NT2/D1 (cell line): ENCODE data around the gene SMARCAD1.
A peak's percentile ranks its signal among the peaks of the same experiment; 100 is the strongest.

Source experiments
- DNase-seq: peaks from one replicate; pipeline ENCODE4 v3.0.0-alpha.2; 2011; ENCODE audit warnings: low read depth, low spot score
- H3K27me3 ChIP-seq: 2 replicates; pipeline ENCODE4 v1.6.0; 2011; ENCODE audit warnings: mild to moderate bottlenecking; ENCODE audit not compliant: insufficient read length, insufficient read depth
- H3K36me3 ChIP-seq: 2 replicates; pipeline ENCODE4 v1.6.1; 2011; ENCODE audit warnings: mild to moderate bottlenecking, low read length, mixed read lengths; ENCODE audit not compliant: insufficient read depth, insufficient read length
- H3K4me1 ChIP-seq: 2 replicates; pipeline ENCODE4 v1.5.1; 2011; ENCODE audit not compliant: insufficient read depth, insufficient read length
- H3K4me3 ChIP-seq: 2 replicates; pipeline ENCODE4 v1.5.1; 2011; ENCODE audit warnings: low read depth; ENCODE audit not compliant: insufficient read length
- H3K9ac ChIP-seq: 2 replicates; pipeline ENCODE4 v1.6.0; 2011; ENCODE audit warnings: low read depth; ENCODE audit not compliant: insufficient read length
- H3K9me3 ChIP-seq: 2 replicates; pipeline ENCODE4 v1.5.1; 2011; ENCODE audit warnings: mild to moderate bottlenecking, low read length; ENCODE audit not compliant: insufficient read depth
- SUZ12 ChIP-seq: IDR thresholded peaks from 2 replicates; pipeline ENCODE4 v1.6.1; 2011; ENCODE audit not compliant: insufficient read length, insufficient read depth; ENCODE audit errors: extremely low read depth
- YY1 ChIP-seq: IDR thresholded peaks from 2 replicates; pipeline ENCODE4 v1.6.1; 2011; ENCODE audit not compliant: insufficient read length, insufficient read depth
- ZNF274 ChIP-seq: IDR thresholded peaks from 2 replicates; pipeline ENCODE4 v1.6.1; 2011; ENCODE audit warnings: mild to moderate bottlenecking, low read depth, low read length

SMARCAD1 gene

GRCh38 chr4:94207469-94208224 is at the start of gene SMARCAD1:
Gene SMARCAD1 (plus strand): TSS chr4:94207865. CDS start chr4:94208395, 530 bp downstream.
- TF ChIP-seq YY1 (no peak), ZNF274 (no peak), SUZ12 (no peak)
- no peaks in the 10 kb centered on the region for H3K9me3 ChIP-seq
- no peaks in the 10 kb centered on the region for H3K27me3 ChIP-seq
- peak within 1 kb of the TSS; percentile 91 for H3K9ac ChIP-seq
- peak; percentile 88 for DNase-seq
- H3K36me3 ChIP-seq, result peaks cover 33% of the 10 kb centered on the region
- peak within 1 kb of the TSS; percentile 72 for H3K4me3 ChIP-seq
- H3K4me1 ChIP-seq, result no peaks in the 10 kb centered on the region

GRCh38 chr4:94158883-94159282 is 48.8 kb upstream of the SMARCAD1 start:
- no peaks in the 10 kb centered on the region for H3K27me3 ChIP-seq
- TF ChIP-seq SUZ12 (no peak), ZNF274 (no peak), YY1 (no peak)
- H3K9ac ChIP-seq, result no peak overlapping the region
- no peak for DNase-seq
- no peaks in the 10 kb centered on the region for H3K4me1 ChIP-seq
- H3K4me3 ChIP-seq, result no peak overlapping the region
- peaks cover 5% of the 10 kb centered on the region; the same call in 1 of the 2 replicates for H3K9me3 ChIP-seq
- no peaks in the 10 kb centered on the region for H3K36me3 ChIP-seq

- no peaks in the 10 kb centered on the region for H3K36me3 ChIP-seq
- DNase-seq, result no peak
- H3K27me3 ChIP-seq, result no peaks in the 10 kb centered on the region
- TF ChIP-seq YY1 (no peak), ZNF274 (no peak), SUZ12 (no peak)
- H3K9me3 ChIP-seq, result peaks cover 4% of the 10 kb centered on the region; the same call in 1 of the 2 replicates
- H3K4me3 ChIP-seq, result no peak overlapping the region
- no peaks in the 10 kb centered on the region for H3K4me1 ChIP-seq
- no peak overlapping the region for H3K9ac ChIP-seq
Observed at GRCh38 chr4:94159790-94160189, 47.9 kb upstream of the SMARCAD1 start.

- Histone ChIP-seq H3K9ac (no peak overlapping the region), H3K4me1 (no peaks in the 10 kb centered on the region), H3K27me3 (no peaks in the 10 kb centered on the region), H3K36me3 (no peaks in the 10 kb centered on the region), H3K4me3 (no peak overlapping the region), H3K9me3 (peaks cover 4% of the 10 kb centered on the region; the same call in 1 of the 2 replicates)
- no peak for TF ChIP-seq SUZ12
- TF ChIP-seq ZNF274, result no peak
- TF ChIP-seq YY1, result no peak
- no peak for DNase-seq
Observed at GRCh38 chr4:94160774-94161173, 46.9 kb upstream of the SMARCAD1 start.

GRCh38 chr4:94165256-94165655 is 42.4 kb upstream of the SMARCAD1 start:
- Histone ChIP-seq H3K27me3 (no peaks in the 10 kb centered on the region), H3K9ac (no peak overlapping the region), H3K4me1 (no peaks in the 10 kb centered on the region), H3K36me3 (no peaks in the 10 kb centered on the region), H3K9me3 (peaks cover 10% of the 10 kb centered on the region; the same call in 1 of the 2 replicates), H3K4me3 (no peak overlapping the region)
- no peak for DNase-seq
- TF ChIP-seq ZNF274, result no peak

- H3K4me3 ChIP-seq, result no peak overlapping the region
- H3K27me3 ChIP-seq, result no peaks in the 10 kb centered on the region
- no peak overlapping the region for H3K9ac ChIP-seq
- no peaks in the 10 kb centered on the region for H3K36me3 ChIP-seq
- no peak for DNase-seq
- H3K9me3 ChIP-seq, result peaks cover 5% of the 10 kb centered on the region; the same call in 1 of the 2 replicates
- no peaks in the 10 kb centered on the region for H3K4me1 ChIP-seq
- TF ChIP-seq ZNF274, result no peak
- TF ChIP-seq YY1, result no peak
- TF ChIP-seq SUZ12, result no peak
Observed at GRCh38 chr4:94168321-94168720, 39.3 kb upstream of the SMARCAD1 start.

GRCh38 chr4:94169803-94170372 is 37.8 kb upstream of the SMARCAD1 start:
- Histone ChIP-seq H3K4me3 (no peak overlapping the region), H3K4me1 (no peaks in the 10 kb centered on the region), H3K9me3 (peaks cover 5% of the 10 kb centered on the region; the same call in 1 of the 2 replicates), H3K9ac (no peak overlapping the region), H3K27me3 (no peaks in the 10 kb centered on the region), H3K36me3 (no peaks in the 10 kb centered on the region)
- TF ChIP-seq SUZ12 (no peak), ZNF274 (no peak), YY1 (no peak)
- DNase-seq, result no peak
